HEK293 (cell line): ENCODE data around the gene C9orf153.

ENCODE experiments used
- CTCF ChIA-PET: fragments of 350-600 bp; formaldehyde crosslinking; extraction: SDS; loops from one replicate; lab custom pipeline; 2021; ENCODE audit warnings: antibody characterized with exemption; lab: Yijun Ruan, JAX
- POLR2A ChIA-PET: fragments of 300-600 bp; formaldehyde crosslinking; extraction: SDS; loops from one replicate; lab custom pipeline; 2020; ENCODE audit warnings: antibody characterized with exemption, inconsistent platforms; lab: Yijun Ruan, JAX
- H3K27ac ChIP-seq: fragments of 200-500 bp; sonication (Bioruptor generic); 2 replicates; pipeline ENCODE4 v1.5.1; 2014; ENCODE audit warnings: low read depth, low read length, control low read depth, inconsistent platforms; ENCODE audit errors: extremely low read depth
- H3K36me3 ChIP-seq, 2 experiments: fragments of 200-500 bp in 1 of 2; sonication (Bioruptor generic) in 1 of 2; 1 replicate in 1 of 2; 2 replicates in 1 of 2; pipeline ENCODE4 v1.5.1; 2014 to 2017; ENCODE audit warnings: inconsistent platforms in 2 of 2, low read length in 2 of 2; ENCODE audit not compliant: control insufficient read depth in 2 of 2, insufficient read depth in 1 of 2
- H3K4me1 ChIP-seq: fragments of 200-500 bp; sonication (Bioruptor generic); 2 replicates; pipeline ENCODE4 v1.5.1; 2014; ENCODE audit warnings: mild to moderate bottlenecking, low read length, inconsistent platforms; ENCODE audit not compliant: control insufficient read depth, insufficient read depth
- H3K4me3 ChIP-seq: 2 replicates; pipeline ENCODE4 v1.5.1; 2011; ENCODE audit warnings: low read depth, mild to moderate bottlenecking, control low read depth, low read length, moderate library complexity
- H3K9me3 ChIP-seq: fragments of 200-500 bp; sonication (Bioruptor generic); 2 replicates; pipeline ENCODE4 v1.5.1; 2014; ENCODE audit warnings: low read depth, low read length, inconsistent platforms; ENCODE audit not compliant: control insufficient read depth, insufficient read depth
- BCL11A ChIP-seq: fragments of 450-650 bp; formaldehyde crosslinking; IDR thresholded peaks from 2 replicates; pipeline ENCODE4 v1.5.1; 2016; ENCODE audit warnings: low read depth, missing biosample characterization, missing genetic modification characterization
- CTCF ChIP-seq: fragments of 450-650 bp; formaldehyde crosslinking; IDR thresholded peaks from 2 replicates; pipeline ENCODE4 v1.5.1; 2016; ENCODE audit warnings: missing biosample characterization, missing genetic modification characterization
- EGR2 ChIP-seq: fragments of 450-650 bp; formaldehyde crosslinking; IDR thresholded peaks from 2 replicates; pipeline ENCODE4 v1.5.1; 2016; ENCODE audit warnings: low read depth, missing biosample characterization, missing genetic modification characterization
- INSM2 ChIP-seq: fragments of 450-650 bp; formaldehyde crosslinking; IDR thresholded peaks from 2 replicates; pipeline ENCODE4 v1.5.1; 2016; ENCODE audit warnings: missing biosample characterization, missing genetic modification characterization
- KLF10 ChIP-seq: fragments of 450-650 bp; IDR thresholded peaks from 2 replicates; pipeline ENCODE4 v1.5.1; 2018; ENCODE audit warnings: missing biosample characterization, mild to moderate bottlenecking, missing genetic modification characterization
- KLF16 ChIP-seq: fragments of 450-650 bp; formaldehyde crosslinking; IDR thresholded peaks from 2 replicates; pipeline ENCODE4 v1.5.1; 2017; ENCODE audit warnings: missing biosample characterization, missing genetic modification characterization
- KLF17 ChIP-seq: fragments of 450-650 bp; formaldehyde crosslinking; IDR thresholded peaks from 2 replicates; pipeline ENCODE4 v1.5.1; 2016; ENCODE audit warnings: missing biosample characterization, missing genetic modification characterization
- PBX3 ChIP-seq: sonication (generic); formaldehyde crosslinking; IDR thresholded peaks from 2 replicates; pipeline ENCODE4 v1.8.1; 2022; ENCODE audit warnings: mild to moderate bottlenecking, moderate library complexity, missing genetic modification reagents
- PRDM10 ChIP-seq: fragments of 450-650 bp; formaldehyde crosslinking; IDR thresholded peaks from 2 replicates; pipeline ENCODE4 v1.5.1; 2016; ENCODE audit warnings: missing biosample characterization, missing genetic modification characterization
- SP7 ChIP-seq: fragments of 450-650 bp; formaldehyde crosslinking; IDR thresholded peaks from 2 replicates; pipeline ENCODE4 v1.5.1; 2016; ENCODE audit warnings: missing biosample characterization, missing genetic modification characterization
- YY1 ChIP-seq: fragments of 450-650 bp; formaldehyde crosslinking; IDR thresholded peaks from 2 replicates; pipeline ENCODE4 v1.5.1; 2018; ENCODE audit warnings: missing biosample characterization, missing genetic modification characterization
- ZBTB17 ChIP-seq: fragments of 450-650 bp; formaldehyde crosslinking; IDR thresholded peaks from 2 replicates; pipeline ENCODE4 v1.5.1; 2016; ENCODE audit warnings: missing biosample characterization, missing genetic modification characterization
- ZBTB8A ChIP-seq: fragments of 450-650 bp; formaldehyde crosslinking; IDR thresholded peaks from 2 replicates; pipeline ENCODE4 v1.5.1; 2016; ENCODE audit warnings: missing biosample characterization, missing genetic modification characterization
- ZIC2 ChIP-seq: fragments of 450-650 bp; formaldehyde crosslinking; IDR thresholded peaks from 2 replicates; pipeline ENCODE4 v1.5.1; 2016; ENCODE audit warnings: missing biosample characterization, missing genetic modification characterization
- ZNF174 ChIP-seq: fragments of 450-650 bp; formaldehyde crosslinking; IDR thresholded peaks from 2 replicates; pipeline ENCODE4 v1.5.0; 2017; ENCODE audit warnings: missing biosample characterization, mild to moderate bottlenecking, missing genetic modification characterization
- ZNF19 ChIP-seq: fragments of 450-650 bp; formaldehyde crosslinking; IDR thresholded peaks from 2 replicates; pipeline ENCODE4; 2016; ENCODE audit warnings: missing biosample characterization, missing genetic modification characterization, low read depth
- ZNF404 ChIP-seq: fragments of 450-650 bp; formaldehyde crosslinking; IDR thresholded peaks from 2 replicates; pipeline ENCODE4 v1.5.1; 2017; ENCODE audit warnings: missing biosample characterization, missing genetic modification characterization
- ZNF416 ChIP-seq: fragments of 450-650 bp; formaldehyde crosslinking; IDR thresholded peaks from 2 replicates; pipeline ENCODE4 v1.5.1; 2016; ENCODE audit warnings: missing biosample characterization, missing genetic modification characterization
- ZNF488 ChIP-seq: fragments of 450-650 bp; formaldehyde crosslinking; IDR thresholded peaks from 2 replicates; pipeline ENCODE4 v1.5.1; 2016; ENCODE audit warnings: missing biosample characterization, missing genetic modification characterization
- ZNF510 ChIP-seq: fragments of 450-650 bp; formaldehyde crosslinking; IDR thresholded peaks from 2 replicates; pipeline ENCODE4 v1.5.1; 2018; ENCODE audit warnings: mild to moderate bottlenecking, missing genetic modification characterization, missing biosample characterization; ENCODE audit not compliant: insufficient replicate concordance
- ZNF561 ChIP-seq: fragments of 450-650 bp; IDR thresholded peaks from 2 replicates; pipeline ENCODE4 v1.5.1; 2018; ENCODE audit warnings: missing biosample characterization, missing genetic modification characterization, borderline replicate concordance
- ZNF670 ChIP-seq: fragments of 450-650 bp; formaldehyde crosslinking; IDR thresholded peaks from 2 replicates; pipeline ENCODE4 v1.5.1; 2016; ENCODE audit warnings: missing biosample characterization, missing genetic modification characterization, low read depth
- ZNF701 ChIP-seq: fragments of 450-650 bp; formaldehyde crosslinking; IDR thresholded peaks from 2 replicates; pipeline ENCODE4 v1.5.1; 2016; ENCODE audit warnings: missing biosample characterization, missing genetic modification characterization
- ZNF843 ChIP-seq: fragments of 450-650 bp; formaldehyde crosslinking; IDR thresholded peaks from 2 replicates; pipeline ENCODE4 v1.5.1; 2016; ENCODE audit warnings: missing biosample characterization, missing genetic modification characterization
- ZSCAN23 ChIP-seq: fragments of 450-650 bp; formaldehyde crosslinking; IDR thresholded peaks from 2 replicates; pipeline ENCODE4 v1.5.1; 2016; ENCODE audit warnings: missing biosample characterization, missing genetic modification characterization

The C9orf153 gene

GRCh38 chr9:86175743-86176456 is 83.6 kb downstream of the C9orf153 start:
- CTCF ChIA-PET = interaction anchor here (0.8 to 1.4 kb wide), 4 partner anchors 10 to 83 kb away, joined by 3 to 16 read pairs (median 3); no protein-coding TSS in a partner anchor
- Histone ChIP-seq H3K27ac (peak overlapping the region; percentile 46; the same call in 1 of the 2 replicates), H3K4me3 (no peak overlapping the region), H3K36me3 (no peaks in the 10 kb centered on the region), H3K4me1 (peaks cover 9% of the 10 kb centered on the region), H3K9me3 (no peaks in the 10 kb centered on the region)
- POLR2A ChIA-PET = interaction anchor here (0.8 to 2.6 kb wide), 3 partner anchors 77 to 147 kb away, joined by 3 to 10 read pairs (median 3); partner anchors contain the start of genes GOLM1 and ISCA1
- 0 out of 2 replicates have a peak, but pooled peaks have one; percentile 20 for TF ChIP-seq CTCF
- TF ChIP-seq ZNF174 (tag by site-specific recombination) = no peak
- no peak for TF ChIP-seq PBX3 (CRISPR knock-in tag)
- no peak for TF ChIP-seq ZSCAN23 (tag by site-specific recombination)
- peak; percentile 31; the same call in 1 of the 2 replicates for TF ChIP-seq ZBTB8A
- peak; percentile 53 for TF ChIP-seq ZIC2 (tag by site-specific recombination)
- TF ChIP-seq KLF10 (tag by site-specific recombination) = no peak
- no peak for TF ChIP-seq ZNF510 (tag by site-specific recombination)

GRCh38 chr9:86175223-86175622 is 84.2 kb downstream of the C9orf153 start:
- CTCF ChIA-PET = no interaction called here
- H3K4me3 ChIP-seq = no peak overlapping the region
- no peaks in the 10 kb centered on the region for H3K9me3 ChIP-seq
- H3K36me3 ChIP-seq = no peaks in the 10 kb centered on the region
- H3K4me1 ChIP-seq = peaks cover 9% of the 10 kb centered on the region
- H3K27ac ChIP-seq = 0 out of 2 replicates have a peak overlapping the region, but pooled peaks have one; percentile 46
- POLR2A ChIA-PET = no interaction called here
- TF ChIP-seq EGR2 (tag by site-specific recombination) (no peak), YY1 (no peak), PRDM10 (tag by site-specific recombination) (peak; percentile 58), INSM2 (peak; percentile 47; the same call in 1 of the 2 replicates), BCL11A (tag by site-specific recombination) (no peak), ZNF404 (tag by site-specific recombination) (no peak), ZNF843 (tag by site-specific recombination) (peak; percentile 77), ZNF561 (tag by site-specific recombination) (no peak), KLF16 (tag by site-specific recombination) (peak; percentile 66), ZNF488 (peak; percentile 27; the same call in 1 of the 2 replicates), ZNF701 (tag by site-specific recombination) (no peak), ZBTB17 (tag by site-specific recombination) (no peak), ZNF19 (tag by site-specific recombination) (no peak), ZNF670 (tag by site-specific recombination) (no peak), ZNF416 (tag by site-specific recombination) (no peak), SP7 (tag by site-specific recombination) (peak; percentile 88), KLF17 (tag by site-specific recombination) (no peak)
